Stimulated activated CD4-positive, alpha-beta T cell treated with anti-CD3 and anti-CD28 coated beads, Interleukin-2, amount 100 ng/mL, for 48 hours (primary cell): Measurements from ENCODE around the gene USP35.
A peak's percentile ranks its signal among the peaks of the same experiment; 100 is the strongest.

ENCODE experiments used
- DNase-seq, 2 donors: peaks; one replicate each; pipeline ENCODE4 v3.0.0-alpha.2; 2020

The USP35 gene

DNA sequence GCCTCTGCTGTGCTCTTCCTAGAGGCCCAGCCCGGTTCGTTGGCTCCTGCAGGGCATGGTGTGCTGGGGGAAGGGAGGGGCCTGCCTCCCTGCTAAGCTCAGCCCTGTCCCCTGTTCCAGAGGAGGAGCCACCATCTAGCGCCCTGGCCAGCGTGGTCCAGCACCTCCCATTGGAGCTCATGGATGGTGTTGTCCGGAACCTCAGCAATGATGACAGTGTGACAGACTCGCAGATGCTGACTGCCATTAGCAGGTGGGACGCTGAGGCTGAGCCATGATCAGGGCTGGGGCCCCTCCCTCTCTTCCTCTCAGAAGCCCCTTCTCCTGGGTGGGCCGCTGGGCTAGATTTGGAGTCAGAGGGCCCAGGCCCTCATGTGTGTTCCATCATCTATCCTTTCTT lies 9.1 kb downstream of the USP35 start:
- DNase-seq = no peak

- DNase-seq = no peak
Measured at GRCh38 chr11:78199015-78199652, 10.4 kb downstream of the USP35 start.

DNA sequence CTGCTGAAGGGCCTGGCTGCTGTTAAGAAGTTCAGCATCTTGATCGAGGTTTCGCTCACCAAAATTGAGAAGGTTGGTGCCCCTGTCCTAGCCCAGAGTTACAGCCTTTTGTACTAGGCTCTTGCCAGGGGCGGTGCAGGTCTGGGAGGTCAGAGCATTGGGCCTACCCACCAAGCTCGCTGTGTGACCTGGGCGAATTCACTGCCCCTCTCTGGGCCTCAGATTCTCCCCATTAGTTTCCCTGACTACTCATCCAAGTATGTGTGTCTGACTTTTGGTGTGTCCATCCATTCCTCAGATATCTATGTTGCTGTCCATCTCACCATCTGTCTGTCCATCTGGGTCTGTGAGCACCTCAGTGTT lies 10.9 kb downstream of the USP35 start:
- no peak for DNase-seq

DNA sequence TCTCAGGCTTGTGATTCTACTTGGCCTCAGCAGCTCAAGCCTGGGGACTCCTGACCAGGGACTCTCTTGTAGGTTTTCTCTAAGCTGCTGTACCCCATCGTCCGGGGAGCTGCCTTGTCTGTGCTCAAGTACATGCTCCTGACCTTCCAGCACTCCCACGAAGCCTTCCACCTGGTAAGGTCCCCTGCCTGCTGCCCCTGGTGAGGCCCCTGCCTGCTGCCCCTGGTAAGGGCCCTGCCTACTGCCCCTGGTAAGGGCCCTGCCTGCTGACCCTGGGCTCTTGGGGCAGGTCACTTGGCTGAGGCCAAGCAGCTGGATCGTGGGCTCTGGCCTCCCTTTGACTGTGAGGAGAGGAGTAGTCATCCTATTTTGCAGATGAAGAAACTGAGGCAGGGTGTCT lies 11.3 kb downstream of the USP35 start:
- DNase-seq = no peak

- no peak for DNase-seq
Measured at GRCh38 chr11:78200553-78200952, 11.8 kb downstream of the USP35 start.

DNA sequence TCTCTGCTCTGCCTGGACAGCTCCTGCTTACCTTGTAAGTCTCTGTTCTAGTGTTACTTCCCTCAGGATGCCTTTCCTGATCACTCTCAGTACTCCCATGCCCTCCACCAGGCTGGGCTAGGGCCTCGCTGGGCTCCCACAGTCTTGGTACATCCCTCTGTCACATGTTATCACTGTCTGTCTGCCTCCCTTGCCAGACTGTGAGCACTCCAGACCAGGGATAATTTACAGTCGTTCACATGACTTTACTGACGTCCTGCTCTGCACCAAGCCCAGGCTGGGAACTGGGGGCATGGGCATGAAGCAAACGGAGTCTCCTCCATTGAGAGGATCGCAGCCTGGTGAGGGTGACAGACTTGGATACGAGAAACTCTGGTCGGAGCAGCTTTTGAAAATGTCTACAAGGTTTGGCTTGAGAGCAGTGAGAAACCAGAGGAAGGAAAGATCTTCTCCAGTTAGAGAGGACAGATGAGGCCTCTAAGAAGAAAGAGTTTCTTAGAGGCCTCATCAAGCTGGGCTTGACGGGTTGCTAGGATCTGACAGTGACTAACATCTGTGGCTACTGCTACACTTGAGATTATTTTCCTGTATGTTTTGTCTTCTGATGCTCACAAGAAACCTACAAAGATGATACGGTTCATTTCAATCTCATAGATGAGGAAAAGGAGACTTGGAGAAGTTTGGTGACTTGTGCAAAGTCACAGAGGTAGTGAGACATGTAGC lies 12.5 kb downstream of the USP35 start:
- no peak for DNase-seq

- peak in 1 of 2 donors; percentile 14 for DNase-seq
Measured at GRCh38 chr11:78202733-78203167, 14.0 kb downstream of the USP35 start.

GRCh38 chr11:78203184-78203583 lies 14.5 kb downstream of the USP35 start:
- no peak for DNase-seq

DNA sequence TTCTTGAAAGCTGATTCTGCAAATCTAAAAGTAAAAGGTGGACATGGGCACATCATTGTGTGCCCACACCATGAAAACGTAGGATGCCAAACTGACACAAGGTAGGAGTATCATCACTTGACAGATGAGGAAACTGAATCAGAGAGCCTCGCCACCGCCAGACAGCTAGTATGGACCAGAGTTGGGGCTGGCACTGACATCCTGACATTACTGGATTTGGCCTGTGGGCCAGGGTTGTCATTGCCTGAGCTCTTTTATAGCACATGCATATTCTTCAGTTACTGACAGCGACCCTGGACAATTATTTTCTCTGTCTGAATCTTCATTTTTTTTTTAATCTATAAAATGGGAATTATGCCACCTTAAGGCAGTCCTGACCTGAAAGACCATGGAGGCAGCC lies 16.5 kb downstream of the USP35 start:
- DNase-seq = no peak

DNA sequence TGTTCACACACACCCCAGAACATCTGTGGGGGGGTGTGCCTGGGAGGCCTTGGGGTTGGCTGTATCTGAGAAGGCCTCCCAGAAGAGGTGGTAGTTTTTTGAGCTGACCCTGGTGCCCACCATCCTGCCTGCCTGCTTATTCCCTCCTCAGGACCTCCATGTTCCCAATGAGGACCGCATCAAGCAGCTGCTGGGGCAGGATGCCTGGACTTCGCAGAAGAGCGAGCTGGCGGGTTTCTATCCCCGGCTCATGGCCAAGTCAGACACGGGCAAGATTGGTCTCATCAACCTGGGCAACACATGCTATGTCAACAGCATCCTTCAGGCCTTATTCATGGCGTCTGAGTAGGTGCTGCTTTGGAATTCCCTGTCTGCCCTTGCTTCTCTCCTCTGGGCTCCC lies 17.0 kb downstream of the USP35 start:
- no peak for DNase-seq

GRCh38 chr11:78207532-78208256 lies 19.0 kb downstream of the USP35 start:
- no peak for DNase-seq

DNA sequence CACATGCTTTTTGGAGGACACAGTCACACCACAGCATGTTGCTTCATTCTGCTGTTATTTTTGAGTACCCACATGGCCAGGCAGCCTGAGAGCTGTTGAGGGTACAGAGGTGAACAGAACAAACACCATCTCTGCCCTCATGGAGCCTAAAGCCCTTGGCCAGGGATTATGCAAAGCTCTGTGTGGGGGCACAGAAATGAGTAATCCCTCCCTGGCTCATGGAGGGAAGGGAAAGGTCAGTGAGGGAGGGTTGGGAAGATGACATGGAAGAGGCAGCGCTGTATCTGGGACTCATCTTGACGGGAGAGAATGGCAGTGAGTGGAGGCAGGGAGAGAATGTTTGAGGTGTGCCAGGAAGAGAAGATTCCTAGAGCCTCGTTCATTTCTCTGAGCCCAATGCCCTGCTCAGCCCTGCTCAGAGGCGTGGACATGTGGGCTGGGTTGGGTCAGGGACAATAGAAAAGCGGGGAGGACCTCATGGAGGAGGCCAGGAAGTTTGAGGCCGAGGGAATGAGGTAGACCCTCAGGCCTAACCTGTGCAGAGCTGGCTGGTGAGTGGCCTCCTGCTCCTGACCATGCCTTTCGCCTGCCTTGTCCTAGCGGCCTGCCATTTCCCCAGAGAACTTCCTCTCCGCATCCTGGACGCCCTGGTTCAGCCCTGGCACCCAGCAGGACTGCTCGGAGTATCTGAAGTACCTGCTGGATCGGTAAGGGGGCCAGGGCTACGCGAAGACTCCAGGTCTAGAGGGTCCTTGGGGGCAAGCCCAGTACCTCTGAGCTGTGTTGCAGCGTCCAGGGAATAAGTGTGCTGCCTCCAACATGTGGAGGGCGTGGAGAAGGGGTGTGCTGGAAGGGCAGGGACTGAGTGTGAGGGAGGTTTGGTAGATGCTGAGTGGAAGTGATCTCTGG lies 19.8 kb downstream of the USP35 start:
- DNase-seq = no peak

- DNase-seq = no peak
Measured at GRCh38 chr11:78209478-78209877, 20.8 kb downstream of the USP35 start.

DNA sequence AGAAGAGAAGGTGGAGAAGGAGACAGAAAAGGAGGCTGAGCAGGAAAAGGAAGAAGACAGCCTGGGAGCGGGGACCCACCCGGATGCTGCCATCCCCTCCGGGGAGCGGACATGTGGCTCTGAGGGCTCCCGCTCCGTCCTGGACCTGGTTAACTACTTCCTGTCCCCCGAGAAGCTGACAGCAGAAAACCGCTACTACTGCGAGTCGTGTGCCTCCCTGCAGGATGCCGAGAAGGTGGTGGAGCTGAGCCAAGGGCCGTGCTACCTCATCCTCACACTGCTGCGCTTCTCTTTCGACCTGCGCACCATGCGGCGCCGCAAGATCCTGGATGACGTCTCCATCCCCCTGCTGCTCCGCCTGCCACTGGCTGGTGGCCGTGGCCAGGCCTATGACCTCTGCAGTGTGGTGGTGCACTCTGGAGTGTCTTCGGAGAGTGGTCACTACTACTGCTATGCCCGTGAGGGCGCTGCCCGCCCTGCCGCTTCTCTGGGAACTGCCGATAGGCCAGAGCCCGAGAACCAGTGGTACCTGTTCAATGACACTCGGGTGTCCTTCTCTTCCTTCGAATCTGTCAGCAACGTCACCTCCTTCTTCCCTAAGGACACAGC lies 21.4 kb downstream of the USP35 start:
- no peak for DNase-seq

GRCh38 chr11:78211565-78211964 lies 22.8 kb downstream of the USP35 start:
- no peak for DNase-seq

GRCh38 chr11:78212586-78213371 lies 24.1 kb downstream of the USP35 start:
- no peak for DNase-seq

DNA sequence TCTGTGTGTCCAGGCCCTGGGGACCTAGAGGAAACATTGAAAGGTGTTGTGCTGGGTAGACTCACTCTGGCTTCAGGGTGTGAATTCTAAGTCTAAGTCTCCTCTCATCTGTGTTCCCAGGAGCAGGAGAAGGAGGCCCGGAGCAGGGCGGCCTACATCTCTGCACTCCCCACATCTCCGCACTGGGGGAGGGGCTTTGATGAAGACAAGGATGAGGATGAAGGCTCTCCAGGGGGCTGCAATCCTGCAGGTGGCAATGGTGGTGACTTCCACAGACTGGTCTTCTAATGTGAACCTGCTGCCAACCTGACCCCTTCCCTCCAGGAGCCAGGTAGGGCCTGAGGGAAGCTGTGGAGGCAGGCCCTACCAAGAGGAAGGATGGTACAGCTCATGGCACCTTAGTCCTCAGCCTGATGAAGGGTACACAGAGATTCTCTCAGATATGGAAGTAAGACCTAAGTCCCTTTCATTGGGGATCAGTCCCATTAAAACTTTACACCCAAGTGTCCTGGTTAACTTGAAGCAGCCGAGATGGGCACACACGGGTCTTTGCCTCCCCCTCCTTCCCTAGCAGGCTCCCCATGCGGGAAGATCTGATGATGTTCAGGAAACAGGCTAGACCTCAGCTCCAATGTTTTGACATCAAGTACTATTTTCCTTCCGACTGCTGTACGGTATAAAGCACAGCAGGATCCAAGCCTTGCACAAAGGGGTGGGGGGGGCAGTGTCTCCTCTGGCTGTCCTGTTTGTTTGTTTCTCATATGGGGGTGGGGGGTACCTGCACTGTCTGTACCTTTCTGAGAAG lies 25.0 kb downstream of the USP35 start:
- no peak for DNase-seq

GRCh38 chr11:78214331-78215194 lies 25.8 kb downstream of the USP35 start:
- DNase-seq = no peak

GRCh38 chr11:78216021-78216420 lies 27.3 kb downstream of the USP35 start:
- no peak for DNase-seq
